ENCODE measurements around the gene SNTG2.

DNA sequence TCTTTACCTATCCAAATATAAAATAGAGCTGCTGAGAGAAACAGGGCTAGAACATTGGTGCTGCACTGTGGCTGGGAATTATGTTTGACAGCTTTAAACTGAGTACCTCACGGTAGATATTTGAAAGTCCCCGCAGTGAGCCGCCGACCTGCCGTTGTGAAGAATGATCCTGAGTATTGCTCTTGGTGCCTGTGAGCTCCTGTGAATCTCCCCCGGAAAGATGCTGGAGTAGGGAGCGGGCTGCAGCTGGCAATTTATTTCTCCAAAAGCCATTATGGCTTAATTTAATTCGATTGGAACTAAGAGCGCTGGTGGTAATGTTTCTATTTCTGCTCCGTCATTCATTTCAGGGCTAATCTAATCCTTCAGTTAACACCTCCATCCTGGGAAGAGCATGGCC lies 333.2 kb downstream of the SNTG2 start:
- no peak for TF ChIP-seq POLR2A (IDR thresholded peaks at IDR 0.05)
- TF ChIP-seq CTCF (IDR thresholded peaks at IDR 0.05) = no peak
